IMR-90 (cell line): ENCODE measurements around the gene GGTLC1. TPM values are rescaled to one million over a fixed set of nuclear protein-coding genes. Genes with fewer than 3 reads are reported as not detected.

ENCODE experiments used
- ATAC-seq: fragments of 200-7000 bp; cut with Tn5 transposase; 2 replicates; pipeline ENCODE4 v1.9.1; 2020; ENCODE audit warnings: low read depth, mild to moderate bottlenecking, moderate library complexity
- BruUV-seq: library from RNA; stranded (reverse); fragments of 400-500 nt; replicated peaks from 2 replicates; lab custom pipeline; 2021; lab: Mats Ljungman, UMichigan
- CTCF ChIA-PET: fragments of 300-600 bp; formaldehyde crosslinking; extraction: SDS; loops from one replicate; lab custom pipeline; 2021; ENCODE audit warnings: antibody characterized with exemption; lab: Yijun Ruan, JAX
- POLR2A ChIA-PET: fragments of 300-600 bp; sonication (Branson Sonifier 250); formaldehyde crosslinking; loops from one replicate; lab custom pipeline; 2022; ENCODE audit warnings: antibody characterized with exemption; ENCODE audit not compliant: unreplicated experiment; lab: Charles Lee
- DNase-seq: peaks from one replicate; pipeline ENCODE4 v3.0.0; 2013
- H2AFZ ChIP-seq: replicated peaks from 2 replicates; pipeline ENCODE3; 2013; ENCODE audit warnings: low read length, mild to moderate bottlenecking; ENCODE audit not compliant: poor library complexity
- H2AK5ac ChIP-seq: 2 replicates; pipeline ENCODE4 v1.6.1; 2013; ENCODE audit warnings: low read depth, low read length, inconsistent platforms
- H2AK9ac ChIP-seq: replicated peaks from 2 replicates; pipeline ENCODE3; 2013; ENCODE audit warnings: mild to moderate bottlenecking, low read depth, low read length, moderate library complexity; ENCODE audit not compliant: poor library complexity
- H2BK120ac ChIP-seq: 2 replicates; pipeline ENCODE4 v1.6.1; 2013; ENCODE audit warnings: low read depth, low read length, inconsistent platforms
- H2BK15ac ChIP-seq: 3 replicates; pipeline ENCODE4 v1.6.1; 2013; ENCODE audit warnings: low read depth, low read length, inconsistent platforms
- H2BK20ac ChIP-seq: 2 replicates; pipeline ENCODE4 v1.6.1; 2013; ENCODE audit warnings: low read depth, mild to moderate bottlenecking, inconsistent platforms, low read length, moderate library complexity
- H2BK5ac ChIP-seq: 2 replicates; pipeline ENCODE4 v1.6.1; 2013; ENCODE audit warnings: mild to moderate bottlenecking, low read depth, low read length, inconsistent platforms; ENCODE audit not compliant: poor library complexity, severe bottlenecking
- H3K14ac ChIP-seq: replicated peaks from 2 replicates; pipeline ENCODE4 v1.6.1; 2013; ENCODE audit warnings: low read depth, low read length, inconsistent platforms
- H3K18ac ChIP-seq: 2 replicates; pipeline ENCODE4 v1.6.1; 2013; ENCODE audit warnings: low read depth, low read length, control low read depth
- H3K23ac ChIP-seq: 2 replicates; pipeline ENCODE4 v1.6.1; 2013; ENCODE audit warnings: low read depth, low read length, inconsistent platforms
- H3K27ac ChIP-seq: 2 replicates; pipeline ENCODE4 v1.5.1; 2013; ENCODE audit warnings: mild to moderate bottlenecking, control low read depth, low read length; ENCODE audit not compliant: insufficient read depth
- H3K27me3 ChIP-seq: 2 replicates; pipeline ENCODE4 v1.6.1; 2013; ENCODE audit warnings: low read length; ENCODE audit not compliant: control insufficient read depth, insufficient read depth
- H3K36me3 ChIP-seq: 2 replicates; pipeline ENCODE4 v1.6.1; 2013; ENCODE audit warnings: low read length, mixed read lengths; ENCODE audit not compliant: control insufficient read depth, insufficient read depth
- H3K4ac ChIP-seq: 2 replicates; pipeline ENCODE4 v1.6.1; 2013; ENCODE audit warnings: low read depth, low read length, inconsistent platforms
- H3K4me1 ChIP-seq: 2 replicates; pipeline ENCODE4 v1.6.1; 2013; ENCODE audit warnings: low read length, mixed read lengths; ENCODE audit not compliant: control insufficient read depth, insufficient read depth
- H3K4me2 ChIP-seq: 2 replicates; pipeline ENCODE4 v1.6.1; 2013; ENCODE audit warnings: low read depth, mild to moderate bottlenecking, control low read depth, low read length, moderate library complexity
- H3K4me3 ChIP-seq: 2 replicates; pipeline ENCODE4 v1.5.1; 2013; ENCODE audit warnings: low read depth, mild to moderate bottlenecking, control low read depth, low read length, moderate library complexity; ENCODE audit not compliant: insufficient read depth
- H3K56ac ChIP-seq: 2 replicates; pipeline ENCODE4 v1.6.1; 2013; ENCODE audit warnings: low read length, inconsistent platforms; ENCODE audit not compliant: insufficient read depth; ENCODE audit errors: extremely low read depth
- H3K79me1 ChIP-seq, 2 experiments: 2 replicates each; pipeline ENCODE4 v1.6.1; 2013; ENCODE audit warnings: low read length in 2 of 2, inconsistent platforms in 1 of 2, low read depth in 1 of 2
- H3K9ac ChIP-seq: 2 replicates; pipeline ENCODE4 v1.6.1; 2013; ENCODE audit warnings: low read depth, low read length, control low read depth
- H3K9me1 ChIP-seq: 2 replicates; pipeline ENCODE4 v1.6.1; 2013; ENCODE audit warnings: low read length, inconsistent platforms; ENCODE audit not compliant: insufficient read depth
- H3K9me3 ChIP-seq: 2 replicates; pipeline ENCODE4 v1.6.1; 2013; ENCODE audit warnings: low read length; ENCODE audit not compliant: control insufficient read depth, insufficient read depth
- H4K20me1 ChIP-seq: 2 replicates; pipeline ENCODE4 v1.6.1; 2013; ENCODE audit warnings: low read length, inconsistent platforms; ENCODE audit not compliant: insufficient read depth
- H4K5ac ChIP-seq: 2 replicates; pipeline ENCODE4 v1.6.1; 2013; ENCODE audit warnings: mild to moderate bottlenecking, low read depth, low read length, control low read depth
- H4K8ac ChIP-seq, 2 experiments: 2 replicates each; pipeline ENCODE4 v1.6.1; 2013; ENCODE audit warnings: low read depth in 2 of 2, low read length in 2 of 2, control low read depth in 1 of 2, inconsistent platforms in 1 of 2
- H4K91ac ChIP-seq: 2 replicates; pipeline ENCODE4 v1.6.1; 2013; ENCODE audit warnings: low read depth, low read length, inconsistent platforms; ENCODE audit not compliant: insufficient read depth
- ELK1 ChIP-seq: fragments of 150-350 bp; IDR thresholded peaks from 2 replicates; pipeline ENCODE4 v1.6.1; 2016; ENCODE audit warnings: low read depth, mild to moderate bottlenecking, low read length, moderate library complexity, borderline replicate concordance
- NFE2L2 ChIP-seq: fragments of 150-350 bp; IDR thresholded peaks from 2 replicates; pipeline ENCODE4 v1.6.1; 2016; ENCODE audit warnings: low read depth, mild to moderate bottlenecking, low read length
- dilution Hi-C: fragments of 300-500 bp; cut with HindIII; formaldehyde crosslinking; loops from one replicate; pipeline ENCODE4 v1.14.3; 2018; ENCODE audit warnings: low sequenced_read_pairs; ENCODE audit not compliant: unreplicated experiment
- in situ Hi-C: fragments of 300-500 bp; cut with MboI; formaldehyde crosslinking; loops from 3 replicates; pipeline ENCODE4 v1.14.3; 2019; ENCODE audit warnings: low sequenced_read_pairs, inconsistent platforms, mixed read lengths
- intact Hi-C: fragments of 100-400 bp; cut with micrococcal nuclease; formaldehyde crosslinking; loops from 2 replicates; pipeline ENCODE4 v1.10.0; 2022
- polyA plus RNA-seq, 3 experiments: library from polyadenylated mRNA; depleted of rRNA; stranded (reverse); fragments of >200 nt; gene quantifications; 2 replicates each; pipeline ENCODE4 v1.2.3, GENCODE V29; 2012; ENCODE audit warnings: low replicate concordance in 1 of 3
- total RNA-seq: library from RNA; depleted of rRNA; stranded (reverse); fragments of >200 nt; gene quantifications from 2 replicates; pipeline ENCODE4 v1.2.3, GENCODE V29; 2012

Gene GGTLC1
- total and polyA plus RNA-seq, 2 of the 4 experiments (the other 2 are of a cell fraction), result not detected

DNA sequence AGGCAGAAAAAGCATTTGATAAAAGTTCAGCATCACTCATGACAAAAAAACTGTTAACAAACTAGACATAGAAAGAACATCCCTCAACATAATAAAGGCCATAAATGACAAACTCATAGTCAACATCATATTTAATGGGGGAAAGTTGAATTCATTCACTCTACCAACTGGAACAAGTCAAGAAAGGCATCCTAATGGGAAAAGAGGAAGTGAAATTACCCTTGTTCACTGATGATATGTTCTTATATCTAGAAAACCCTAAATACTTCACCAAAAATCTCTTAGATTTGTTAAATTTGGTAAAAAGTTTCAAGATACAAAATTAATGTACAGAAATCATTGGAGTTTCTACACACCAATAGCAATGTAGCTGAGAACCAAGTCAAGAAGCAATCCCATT, 48.9 kb downstream of the GGTLC1 start:
- Histone ChIP-seq H4K91ac (no peak overlapping the region), H2BK120ac (no peak overlapping the region), H3K9me3 (no peaks in the 10 kb centered on the region), H2BK20ac (no peak overlapping the region), H3K56ac (no peak overlapping the region), H3K27me3 (no peaks in the 10 kb centered on the region), H3K4ac (no peak overlapping the region), H2AFZ (no peak overlapping the region), H3K4me2 (no peak overlapping the region), H2AK9ac (no peak overlapping the region), H3K9me1 (no peaks in the 10 kb centered on the region), H3K27ac (no peak overlapping the region), H2BK15ac (no peak overlapping the region), H4K8ac (no peak overlapping the region), H3K4me3 (no peak overlapping the region), H3K18ac (no peak overlapping the region), H3K79me1 (no peaks in the 10 kb centered on the region), H4K20me1 (no peaks in the 10 kb centered on the region), H3K36me3 (no peaks in the 10 kb centered on the region), H2AK5ac (no peak overlapping the region), H2BK5ac (no peak overlapping the region), H3K4me1 (no peaks in the 10 kb centered on the region), H3K14ac (no peak overlapping the region), H4K5ac (no peak overlapping the region), H3K9ac (no peak overlapping the region), H3K23ac (no peak overlapping the region)
- DNase-seq, result no peak
- TF ChIP-seq NFE2L2, result no peak
- no peak for TF ChIP-seq ELK1
- no peak for ATAC-seq
- dilution Hi-C loops, result no loop called here
- ChIA-PET CTCF (no interaction called here), POLR2A (no interaction called here)
- intact Hi-C loops, result no loop called here
- in situ Hi-C loops, result loop anchor here (25.0 kb wide), 1 partner anchor 973 kb away; no protein-coding TSS in a partner anchor
- no TSS peak for BruUV-seq
